Stimulated activated CD4-positive, alpha-beta T cell treated with anti-CD3 and anti-CD28 coated beads, Interleukin-1b, Interleukin-23, amount 100 ng/mL, for 1 hour (primary cell): Measurements from ENCODE around the gene ZNF423.

Experiments
- DNase-seq, 2 donors: peaks; one replicate each; pipeline ENCODE4 v3.0.0-alpha.2; 2020; ENCODE audit warnings: low read depth in 2 of 2

ZNF423 gene

GRCh38 chr16:49558451-49558850, 297.5 kb downstream of the ZNF423 start:
- DNase-seq = no peak

- DNase-seq = no peak
Observed at GRCh38 chr16:49556606-49557446, 299.1 kb downstream of the ZNF423 start.

DNA sequence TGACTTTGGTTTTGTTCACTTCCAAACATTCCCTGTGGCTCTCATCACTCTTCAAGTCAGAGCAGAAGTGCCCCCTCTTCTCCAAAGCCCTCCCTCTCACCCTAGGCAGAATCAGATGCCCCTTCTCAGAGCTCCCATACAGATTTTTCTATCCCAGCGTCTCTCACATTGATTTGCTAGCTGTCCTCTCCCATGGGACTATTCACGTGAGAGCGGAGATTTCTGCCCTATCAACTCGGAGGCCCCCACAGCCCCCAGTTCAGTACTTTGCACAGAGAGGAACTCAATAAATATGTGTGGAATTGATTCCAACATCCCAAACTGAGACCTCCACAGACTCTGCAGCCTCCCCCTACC, 299.7 kb downstream of the ZNF423 start:
- no peak for DNase-seq

- DNase-seq = no peak
Observed at GRCh38 chr16:49554681-49555080, 301.2 kb downstream of the ZNF423 start.

DNA sequence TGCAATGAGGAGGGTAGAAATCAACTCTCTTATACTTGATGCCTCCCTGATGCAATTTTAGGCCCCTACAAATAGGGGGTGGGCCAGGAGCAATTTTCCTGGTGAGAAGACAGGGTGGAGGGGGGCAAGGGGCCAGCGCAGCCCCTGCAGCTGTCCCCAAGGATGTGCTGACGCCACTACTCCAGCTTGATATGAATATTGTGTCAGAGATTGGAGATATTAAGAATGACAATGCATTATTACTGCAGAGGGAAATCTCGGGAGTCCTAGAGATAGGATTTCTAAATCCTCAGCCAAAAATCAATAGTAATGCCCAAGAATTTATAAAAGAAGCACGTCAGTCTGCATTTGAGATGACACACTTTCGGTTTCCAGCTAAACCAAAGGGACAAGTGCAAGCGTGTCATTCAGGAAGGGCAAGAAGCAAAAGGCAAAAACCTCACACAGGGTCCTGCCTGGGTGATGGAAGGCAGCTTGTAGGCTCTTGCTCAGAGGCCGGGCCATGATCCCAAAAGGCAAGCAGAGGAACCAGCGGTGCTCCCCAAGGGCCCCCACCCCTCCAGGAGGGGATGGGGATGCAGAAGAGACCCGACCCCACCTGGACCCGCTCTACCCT, 303.5 kb downstream of the ZNF423 start:
- no peak for DNase-seq

GRCh38 chr16:49550666-49551065, 305.2 kb downstream of the ZNF423 start:
- no peak for DNase-seq

- no peak for DNase-seq
Observed at GRCh38 chr16:49550140-49550539, 305.8 kb downstream of the ZNF423 start.

- no peak for DNase-seq
Observed at GRCh38 chr16:49548325-49548970, 307.5 kb downstream of the ZNF423 start.

- DNase-seq = no peak
Observed at GRCh38 chr16:49547448-49547847, 308.5 kb downstream of the ZNF423 start.

- DNase-seq = no peak
Observed at GRCh38 chr16:49546735-49547134, 309.2 kb downstream of the ZNF423 start.

GRCh38 chr16:49545741-49546448, 310.0 kb downstream of the ZNF423 start:
- no peak for DNase-seq

GRCh38 chr16:49545243-49545642, 310.7 kb downstream of the ZNF423 start:
- no peak for DNase-seq

GRCh38 chr16:49544828-49545227, 311.1 kb downstream of the ZNF423 start:
- no peak for DNase-seq

GRCh38 chr16:49543631-49543946, 312.3 kb downstream of the ZNF423 start:
- no peak for DNase-seq

GRCh38 chr16:49542946-49543630, 312.8 kb downstream of the ZNF423 start:
- no peak for DNase-seq

GRCh38 chr16:49542391-49542891, 313.5 kb downstream of the ZNF423 start:
- no peak for DNase-seq

DNA sequence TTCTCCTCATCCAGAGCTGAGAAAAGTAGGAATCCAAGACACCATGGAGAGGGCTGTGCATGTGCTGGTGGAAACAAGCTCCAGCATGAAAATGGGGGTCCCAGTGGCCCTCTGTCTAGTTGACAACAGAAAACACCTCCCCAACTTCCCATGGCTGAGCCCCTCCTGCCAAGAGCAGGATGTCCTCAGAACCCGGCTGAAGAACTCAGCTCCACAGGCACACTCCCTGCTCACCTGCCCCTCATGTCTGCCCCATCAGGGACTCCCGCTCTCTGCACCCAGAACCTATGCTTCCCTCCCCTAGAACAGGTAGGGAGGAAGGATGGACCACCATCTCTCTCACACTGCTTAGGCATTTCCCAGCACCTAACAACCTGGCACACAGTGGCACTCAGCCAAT, 315.1 kb downstream of the ZNF423 start:
- DNase-seq = no peak

- DNase-seq = no peak
Observed at GRCh38 chr16:49539758-49540157, 316.2 kb downstream of the ZNF423 start.

- DNase-seq = no peak
Observed at GRCh38 chr16:49537924-49538459, 317.9 kb downstream of the ZNF423 start.

DNA sequence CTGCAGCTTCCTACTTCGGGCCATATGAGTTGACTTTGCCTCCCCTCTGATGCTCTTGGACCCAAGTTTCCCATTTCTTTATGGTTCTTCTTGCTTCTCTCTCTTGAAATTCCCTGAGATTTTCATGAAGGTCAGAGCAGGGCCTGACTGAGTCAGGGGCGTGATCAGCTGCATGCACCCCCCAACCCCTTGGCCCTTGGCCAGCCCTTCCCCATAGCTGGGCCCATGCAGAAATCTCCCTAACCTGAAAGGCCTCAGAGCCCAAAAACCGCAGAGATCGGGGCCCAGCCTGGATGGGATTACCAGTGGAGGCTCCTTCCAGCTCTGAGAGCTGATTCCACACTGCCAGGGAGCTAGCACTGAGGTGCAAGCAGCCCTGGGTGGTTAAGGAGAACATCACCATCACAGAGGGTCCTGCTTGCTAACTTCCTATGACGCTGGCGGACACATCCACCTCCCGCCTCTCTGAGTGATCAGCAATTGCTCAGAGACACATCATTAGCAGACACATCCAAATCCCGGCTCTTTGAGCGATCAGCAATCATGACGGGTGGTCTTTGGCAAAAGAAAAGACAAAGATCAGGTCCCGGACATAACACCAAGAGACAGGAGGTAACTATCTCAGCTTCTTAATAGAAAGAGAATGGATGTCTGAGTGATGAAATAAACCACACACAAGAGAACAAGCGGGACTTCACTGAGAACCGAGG, 320.9 kb downstream of the ZNF423 start:
- DNase-seq = no peak

DNA sequence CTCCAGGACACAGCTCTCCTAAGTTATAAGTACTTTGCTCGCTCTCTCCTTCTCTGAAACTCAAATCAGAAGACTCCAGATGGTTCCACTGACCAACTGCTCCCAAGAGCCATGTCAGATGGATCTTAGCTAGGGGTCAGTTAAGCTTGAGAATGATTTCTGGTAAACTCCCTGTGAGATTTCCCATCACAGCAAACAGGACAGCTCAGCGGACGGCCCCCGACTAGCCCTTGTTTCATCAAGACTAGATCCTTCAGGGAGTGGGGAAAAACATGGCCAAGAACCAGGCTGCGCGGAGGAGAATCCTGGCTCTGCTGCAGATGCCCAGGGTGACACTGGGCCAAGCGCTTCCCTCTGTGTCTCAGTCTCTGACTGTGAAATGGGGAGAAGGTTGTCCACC, 322.5 kb downstream of the ZNF423 start:
- DNase-seq = no peak
